Measurements from ENCODE around the gene NAPEPLD.

- no peak for TF ChIP-seq CTCF (IDR thresholded peaks at IDR 0.05)
- no peak for TF ChIP-seq POLR2A (IDR thresholded peaks at IDR 0.05)
Observed at GRCh38 chr7:103063895-103064294, 85.0 kb downstream of the NAPEPLD start.

Data from Peyer's patch (tissue), 4 donors.